HCT116 (cell line): ENCODE results near the gene RUFY2. TPM values are rescaled to one million over a fixed set of nuclear protein-coding genes. Genes with fewer than 3 reads are reported as not detected.

Source experiments
- ATAC-seq: fragments of 200-7000 bp; cut with Tn5 transposase; 2 replicates; pipeline ENCODE4 v1.9.1; 2020; ENCODE audit warnings: mild to moderate bottlenecking, moderate library complexity
- BruUV-seq: library from RNA; stranded (reverse); fragments of 400-500 nt; replicated peaks from 2 replicates; lab custom pipeline; 2021; lab: Mats Ljungman, UMichigan
- CTCF ChIA-PET: fragments of 300-600 bp; sonication (Branson Sonifier 250); formaldehyde crosslinking; loops from one replicate; lab custom pipeline; 2021; ENCODE audit warnings: antibody characterized with exemption; lab: Charles Lee
- POLR2A ChIA-PET: fragments of 300-600, 350-600 bp; sonication (Branson Sonifier 250); formaldehyde crosslinking; loops from one replicate; lab custom pipeline; 2021; ENCODE audit warnings: antibody characterized with exemption; lab: Charles Lee
- RAD21 ChIA-PET, 2 experiments: fragments of 300-600 bp; sonication (Branson Sonifier 250); formaldehyde crosslinking; loops; one replicate each; lab custom pipeline; 2023; ENCODE audit warnings: low total read pairs in 2 of 2; ENCODE audit not compliant: uncharacterized antibody in 2 of 2, unreplicated experiment in 2 of 2, low non-redundant PET in 1 of 2; lab: Charles Lee
- DNase-seq: peaks from one replicate; pipeline ENCODE4 v3.0.0-alpha.2; 2010; ENCODE audit warnings: low read depth, low spot score
- H2AFZ ChIP-seq: fragments of 200-600 bp; shearing (Covaris generic), sonication (generic); 2 replicates; pipeline ENCODE4 v1.6.1; 2017; ENCODE audit warnings: low read depth, mixed run types, mixed read lengths, antibody characterized with exemption, low read length; ENCODE audit not compliant: poor library complexity, severe bottlenecking
- H3K27ac ChIP-seq: 2 replicates; pipeline ENCODE4 v1.5.1; 2012; ENCODE audit warnings: low read depth, low read length
- H3K27me3 ChIP-seq: fragments of 200-600 bp; sonication (generic); 2 replicates; pipeline ENCODE4 v1.6.1; 2016; ENCODE audit warnings: mixed run types, low read length, mixed read lengths; ENCODE audit not compliant: insufficient read depth
- H3K36me3 ChIP-seq, 2 experiments: fragments of 200-500 bp in 1 of 2; fragments of 200-600 bp in 1 of 2; sonication (Bioruptor generic) in 1 of 2; sonication (generic) in 1 of 2; 2 replicates each; pipeline versions ENCODE4 v1.5.1 to v1.6.1; 2014 to 2016; ENCODE audit warnings: low read length in 2 of 2, inconsistent platforms in 1 of 2, mixed read lengths in 1 of 2, mixed run types in 1 of 2; ENCODE audit not compliant: insufficient read depth in 2 of 2, control insufficient read depth in 1 of 2
- H3K4me1 ChIP-seq, 2 experiments: fragments of 200-600 bp in 1 of 2; sonication (generic) in 1 of 2; 2 replicates each; pipeline versions ENCODE4 v1.5.1 to v1.6.1; 2012 to 2017; ENCODE audit warnings: low read length in 2 of 2, inconsistent platforms in 1 of 2, mild to moderate bottlenecking in 1 of 2, mixed read lengths in 1 of 2, mixed run types in 1 of 2, moderate library complexity in 1 of 2; ENCODE audit not compliant: insufficient read depth in 2 of 2, control insufficient read depth in 1 of 2
- H3K4me2 ChIP-seq: fragments of 200-600 bp; sonication (generic); 2 replicates; pipeline ENCODE4 v1.6.1; 2017; ENCODE audit warnings: mixed run types, low read length, mixed read lengths
- H3K4me3 ChIP-seq, 2 experiments: fragments of 200-600 bp in 1 of 2; sonication (generic) in 1 of 2; replicated peaks in 1 of 2; 2 replicates each; pipeline ENCODE4 v1.5.1; 2011 to 2016; ENCODE audit warnings: low read length in 2 of 2, control low read depth in 1 of 2, low read depth in 1 of 2, mild to moderate bottlenecking in 1 of 2, mixed read lengths in 1 of 2, mixed run types in 1 of 2
- H3K79me2 ChIP-seq: fragments of 200-600 bp; sonication (generic); 2 replicates; pipeline ENCODE4 v1.6.1; 2017; ENCODE audit warnings: mild to moderate bottlenecking, mixed run types, low read length, moderate library complexity, mixed read lengths; ENCODE audit not compliant: insufficient read depth
- H3K9ac ChIP-seq: fragments of 200-600 bp; sonication (generic); 2 replicates; pipeline ENCODE4 v1.6.1; 2016; ENCODE audit warnings: low read length, mixed read lengths
- H3K9me2 ChIP-seq: fragments of 200-600 bp; sonication (generic), shearing (Covaris generic); 2 replicates; pipeline ENCODE4 v1.6.1; 2017; ENCODE audit warnings: mixed run types, mild to moderate bottlenecking, moderate library complexity; ENCODE audit not compliant: insufficient read depth
- H3K9me3 ChIP-seq, 2 experiments: fragments of 200-500 bp in 1 of 2; fragments of 200-600 bp in 1 of 2; sonication (Bioruptor generic) in 1 of 2; sonication (generic) in 1 of 2; 2 replicates each; pipeline ENCODE4 v1.6.1; 2014 to 2017; ENCODE audit warnings: low read length in 2 of 2, mixed read lengths in 2 of 2, inconsistent platforms in 1 of 2, low read depth in 1 of 2, mild to moderate bottlenecking in 1 of 2, mixed run types in 1 of 2, moderate library complexity in 1 of 2; ENCODE audit not compliant: control insufficient read depth in 1 of 2, insufficient read depth in 1 of 2
- H4K20me1 ChIP-seq: fragments of 200-600 bp; sonication (generic), shearing (Covaris generic); 2 replicates; pipeline ENCODE4 v1.6.1; 2017; ENCODE audit warnings: mixed run types, mild to moderate bottlenecking, moderate library complexity; ENCODE audit not compliant: insufficient read depth
- CEBPB ChIP-seq: IDR thresholded peaks from 2 replicates; pipeline ENCODE4 v1.6.1; 2012; ENCODE audit warnings: low read depth
- CTCF ChIP-seq, 3 experiments: fragments of 200-600 bp in 1 of 3; sonication (generic) in 1 of 3; IDR thresholded peaks in 2 of 3; conservative IDR thresholded peaks in 1 of 3; 2 replicates each; pipeline ENCODE4 v1.5.1; 2012 to 2017; ENCODE audit warnings: low read depth in 2 of 3, low read length in 2 of 3, antibody characterized with exemption in 1 of 3, borderline replicate concordance in 1 of 3, control low read depth in 1 of 3, mild to moderate bottlenecking in 1 of 3, mixed read lengths in 1 of 3, mixed run types in 1 of 3, moderate library complexity in 1 of 3; ENCODE audit not compliant: insufficient read depth in 1 of 3
- EGR1 ChIP-seq: IDR thresholded peaks from 2 replicates; pipeline ENCODE4 v1.6.1; 2012; ENCODE audit warnings: low read depth
- EZH2 ChIP-seq: fragments of 200-600 bp; sonication (generic); IDR thresholded peaks from 2 replicates; pipeline ENCODE4 v1.6.1; 2017; ENCODE audit warnings: antibody characterized with exemption, mixed run types
- EZH2phosphoT487 ChIP-seq: fragments of 200-600 bp; IDR thresholded peaks from 2 replicates; pipeline ENCODE4 v1.6.1; 2018; ENCODE audit warnings: antibody characterized with exemption, borderline replicate concordance
- FOSL1 ChIP-seq: IDR thresholded peaks from 2 replicates; pipeline ENCODE4 v1.6.1; 2012; ENCODE audit warnings: low read depth
- JUND ChIP-seq: IDR thresholded peaks from 2 replicates; pipeline ENCODE4 v1.6.1; 2012
- MAX ChIP-seq: IDR thresholded peaks from 2 replicates; pipeline ENCODE4 v1.6.1; 2012
- POLR2A ChIP-seq: IDR thresholded peaks from 2 replicates; pipeline ENCODE4 v1.7.0; 2011; ENCODE audit warnings: borderline replicate concordance; ENCODE audit not compliant: insufficient read depth, insufficient read length; ENCODE audit errors: extremely low read depth
- POLR2AphosphoS5 ChIP-seq: IDR thresholded peaks from 2 replicates; pipeline ENCODE4 v1.6.1; 2011; ENCODE audit warnings: mild to moderate bottlenecking, low read depth, low read length, moderate library complexity
- RAD21 ChIP-seq: IDR thresholded peaks from 2 replicates; pipeline ENCODE4 v1.6.1; 2012; ENCODE audit warnings: low read depth, mild to moderate bottlenecking
- SP1 ChIP-seq: IDR thresholded peaks from 2 replicates; pipeline ENCODE4 v1.6.1; 2012; ENCODE audit warnings: low read depth
- SRF ChIP-seq: IDR thresholded peaks from 2 replicates; pipeline ENCODE4 v1.6.1; 2012; ENCODE audit warnings: low read depth
- TCF7L2 ChIP-seq: IDR thresholded peaks from 2 replicates; pipeline ENCODE4 v1.7.0; 2011; ENCODE audit warnings: borderline replicate concordance, inconsistent platforms; ENCODE audit not compliant: insufficient read depth, insufficient read length; ENCODE audit errors: extremely low read depth
- ZFX ChIP-seq: fragments of 450-650 bp; IDR thresholded peaks from 2 replicates; pipeline ENCODE4 v1.6.1; 2017
- ZNF274 ChIP-seq: fragments of 200-500 bp; sonication (Bioruptor generic); IDR thresholded peaks from 2 replicates; pipeline ENCODE4 v1.6.1; 2014; ENCODE audit warnings: mild to moderate bottlenecking, low read depth, low read length, inconsistent platforms
- intact Hi-C: fragments of 100-400 bp; cut with micrococcal nuclease; formaldehyde crosslinking; loops from 2 replicates; pipeline ENCODE4 v1.10.0; 2022
- total RNA-seq: library from RNA; stranded (reverse); gene quantifications from one replicate; pipeline ENCODE4 v1.2.1, GENCODE V29; 2021; ENCODE audit not compliant: unreplicated experiment
- TF ChIP-seq, protein P1 (sequence below): IDR thresholded peaks from 2 replicates; pipeline ENCODE4 v1.6.1; 2012; ENCODE audit warnings: low read depth
- TF ChIP-seq, protein P2 (sequence below): IDR thresholded peaks from 2 replicates; pipeline ENCODE4 v1.6.1; 2012

Gene RUFY2
- total RNA-seq, 1 experiment from 2014 or later = 13.0 TPM

DNA sequence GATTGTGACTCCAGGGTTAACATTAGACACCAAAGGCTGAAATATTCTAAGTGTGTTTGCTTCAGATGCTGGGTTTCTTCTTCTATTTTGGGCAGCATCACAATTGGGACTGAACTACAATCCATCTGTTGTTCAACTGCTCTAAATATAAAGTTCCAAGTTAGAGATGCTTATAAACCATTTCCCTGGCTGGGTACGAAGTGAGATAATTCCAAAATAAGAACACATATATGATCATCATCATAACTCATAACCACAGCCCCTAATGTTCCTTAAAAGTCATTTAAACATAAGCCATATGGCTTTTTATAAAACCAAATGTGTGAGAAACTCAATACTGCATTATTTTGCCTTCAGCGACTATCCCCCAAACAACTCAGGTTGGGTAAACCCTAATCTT lies 35.9 kb upstream of the RUFY2 start:
- TF ChIP-seq SRF (no peak), JUND (no peak), EGR1 (no peak), EZH2phosphoT487 (no peak)
- BruUV-seq = no TSS peak
- peaks cover 7 to 14% of the 10 kb centered on the region in 2 experiments for H3K36me3 ChIP-seq
- H3K4me2 ChIP-seq = no peak overlapping the region
- CTCF ChIA-PET = no interaction called here
- ATAC-seq (no peak), DNase-seq (no peak)
- H3K4me3 ChIP-seq = no peak overlapping the region
- no peaks in the 10 kb centered on the region for H3K4me1 ChIP-seq
- RAD21 ChIA-PET = no interaction called here
- H3K9me3 ChIP-seq = no peaks in the 10 kb centered on the region
- H3K27ac ChIP-seq = no peak overlapping the region
- H3K9me2 ChIP-seq = no peaks in the 10 kb centered on the region
- intact Hi-C loops = no loop called here
- no peak overlapping the region for H2AFZ ChIP-seq
- no peaks in the 10 kb centered on the region for H3K79me2 ChIP-seq
- POLR2A ChIA-PET = no interaction called here
- H3K27me3 ChIP-seq = no peaks in the 10 kb centered on the region
- H4K20me1 ChIP-seq = no peaks in the 10 kb centered on the region
- H3K9ac ChIP-seq = no peak overlapping the region

- no peaks in the 10 kb centered on the region for H3K9me3 ChIP-seq
- no peak overlapping the region for H3K9ac ChIP-seq
- H3K4me3 ChIP-seq = no peak overlapping the region
- no peak overlapping the region for H2AFZ ChIP-seq
- POLR2A ChIA-PET = no interaction called here
- CTCF ChIA-PET = interaction anchor here (0.7 kb wide), 1 partner anchor 585 kb away, joined by 3 read pairs; no protein-coding TSS in a partner anchor
- H3K9me2 ChIP-seq = no peaks in the 10 kb centered on the region
- no TSS peak for BruUV-seq
- ATAC-seq (no peak), DNase-seq (no peak)
- no peaks in the 10 kb centered on the region for H3K27me3 ChIP-seq
- no peak overlapping the region for H3K4me2 ChIP-seq
- intact Hi-C loops = no loop called here
- H3K4me1 ChIP-seq = no peaks in the 10 kb centered on the region
- no peak overlapping the region for H3K27ac ChIP-seq
- no peaks in the 10 kb centered on the region for H4K20me1 ChIP-seq
- RAD21 ChIA-PET = no interaction called here
- TF ChIP-seq POLR2AphosphoS5 (no peak), SP1 (no peak), CTCF (IDR thresholded peaks at IDR 0.05 in 2 of 3, conservative IDR thresholded peaks at IDR 0.05 in 1 of 3; ENCODE audit: borderline replicate concordance in 1 of 3, insufficient read depth in 1 of 3, low read depth in 2 of 3, low read length in 2 of 3) (no peak), RAD21 (no peak), POLR2A (no peak), FOSL1 (no peak), CEBPB (no peak), MAX (no peak), ZNF274 (no peak), ZFX (no peak), TCF7L2 (no peak), SRF (no peak), EZH2 (no peak), JUND (no peak)
- TF ChIP-seq, protein P1, sequence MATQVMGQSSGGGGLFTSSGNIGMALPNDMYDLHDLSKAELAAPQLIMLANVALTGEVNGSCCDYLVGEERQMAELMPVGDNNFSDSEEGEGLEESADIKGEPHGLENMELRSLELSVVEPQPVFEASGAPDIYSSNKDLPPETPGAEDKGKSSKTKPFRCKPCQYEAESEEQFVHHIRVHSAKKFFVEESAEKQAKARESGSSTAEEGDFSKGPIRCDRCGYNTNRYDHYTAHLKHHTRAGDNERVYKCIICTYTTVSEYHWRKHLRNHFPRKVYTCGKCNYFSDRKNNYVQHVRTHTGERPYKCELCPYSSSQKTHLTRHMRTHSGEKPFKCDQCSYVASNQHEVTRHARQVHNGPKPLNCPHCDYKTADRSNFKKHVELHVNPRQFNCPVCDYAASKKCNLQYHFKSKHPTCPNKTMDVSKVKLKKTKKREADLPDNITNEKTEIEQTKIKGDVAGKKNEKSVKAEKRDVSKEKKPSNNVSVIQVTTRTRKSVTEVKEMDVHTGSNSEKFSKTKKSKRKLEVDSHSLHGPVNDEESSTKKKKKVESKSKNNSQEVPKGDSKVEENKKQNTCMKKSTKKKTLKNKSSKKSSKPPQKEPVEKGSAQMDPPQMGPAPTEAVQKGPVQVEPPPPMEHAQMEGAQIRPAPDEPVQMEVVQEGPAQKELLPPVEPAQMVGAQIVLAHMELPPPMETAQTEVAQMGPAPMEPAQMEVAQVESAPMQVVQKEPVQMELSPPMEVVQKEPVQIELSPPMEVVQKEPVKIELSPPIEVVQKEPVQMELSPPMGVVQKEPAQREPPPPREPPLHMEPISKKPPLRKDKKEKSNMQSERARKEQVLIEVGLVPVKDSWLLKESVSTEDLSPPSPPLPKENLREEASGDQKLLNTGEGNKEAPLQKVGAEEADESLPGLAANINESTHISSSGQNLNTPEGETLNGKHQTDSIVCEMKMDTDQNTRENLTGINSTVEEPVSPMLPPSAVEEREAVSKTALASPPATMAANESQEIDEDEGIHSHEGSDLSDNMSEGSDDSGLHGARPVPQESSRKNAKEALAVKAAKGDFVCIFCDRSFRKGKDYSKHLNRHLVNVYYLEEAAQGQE = no peak
- TF ChIP-seq, protein P2, sequence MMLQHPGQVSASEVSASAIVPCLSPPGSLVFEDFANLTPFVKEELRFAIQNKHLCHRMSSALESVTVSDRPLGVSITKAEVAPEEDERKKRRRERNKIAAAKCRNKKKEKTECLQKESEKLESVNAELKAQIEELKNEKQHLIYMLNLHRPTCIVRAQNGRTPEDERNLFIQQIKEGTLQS = no peak
- no peaks in the 10 kb centered on the region for H3K79me2 ChIP-seq
- H3K36me3 ChIP-seq = peaks cover 6 to 18% of the 10 kb centered on the region in 2 experiments; a peak in 3 of 4 replicates
Observed at GRCh38 chr10:68440898-68441297, 33.8 kb upstream of the RUFY2 start.
